SJSA1 (cell line): ENCODE data around the gene TRA2B. TPM values are rescaled to one million over a fixed set of nuclear protein-coding genes. Genes with fewer than 3 reads are reported as not detected.
"Not testable (repeated sequence)": the region's sequence is repeated elsewhere in the genome, so short reads cannot be mapped to it uniquely, and the experiment has no call there.

Source experiments
- DNase-seq, 2 experiments: peaks; one replicate each; pipeline ENCODE4 v3.0.0-alpha.2; 2015 to 2020; ENCODE audit warnings: low spot score in 2 of 2, low read depth in 1 of 2
- H3K27ac ChIP-seq: fragments of 250-450 bp; sonication (Bioruptor Pico); 2 replicates; pipeline ENCODE4 v1.5.1; 2020; ENCODE audit warnings: mild to moderate bottlenecking, moderate library complexity
- H3K27me3 ChIP-seq: fragments of 250-450 bp; sonication (Bioruptor Pico); replicated peaks from 2 replicates; pipeline ENCODE4 v1.5.1; 2020; ENCODE audit warnings: mild to moderate bottlenecking, moderate library complexity
- H3K36me3 ChIP-seq: fragments of 250-450 bp; sonication (Bioruptor Pico); 2 replicates; pipeline ENCODE4 v1.5.1; 2020; ENCODE audit warnings: mild to moderate bottlenecking
- H3K4me1 ChIP-seq: fragments of 250-450 bp; sonication (Bioruptor Pico); replicated peaks from 2 replicates; pipeline ENCODE4 v1.6.1; 2021; ENCODE audit warnings: mild to moderate bottlenecking
- H3K4me3 ChIP-seq: fragments of 250-450 bp; sonication (Bioruptor Pico); 2 replicates; pipeline ENCODE4 v1.5.1; 2020; ENCODE audit warnings: mild to moderate bottlenecking
- H3K9me3 ChIP-seq: fragments of 250-450 bp; sonication (Bioruptor Pico); replicated peaks from 2 replicates; pipeline ENCODE4 v1.5.1; 2020; ENCODE audit warnings: mild to moderate bottlenecking
- total RNA-seq: library from RNA; depleted of rRNA; stranded (reverse); fragments of >200 nt; shearing (Covaris generic); gene quantifications from 2 replicates; pipeline ENCODE4 v1.2.3, GENCODE V29; 2014

TRA2B gene
- total RNA-seq, 1 experiment from 2014 or later: 210 TPM

DNA sequence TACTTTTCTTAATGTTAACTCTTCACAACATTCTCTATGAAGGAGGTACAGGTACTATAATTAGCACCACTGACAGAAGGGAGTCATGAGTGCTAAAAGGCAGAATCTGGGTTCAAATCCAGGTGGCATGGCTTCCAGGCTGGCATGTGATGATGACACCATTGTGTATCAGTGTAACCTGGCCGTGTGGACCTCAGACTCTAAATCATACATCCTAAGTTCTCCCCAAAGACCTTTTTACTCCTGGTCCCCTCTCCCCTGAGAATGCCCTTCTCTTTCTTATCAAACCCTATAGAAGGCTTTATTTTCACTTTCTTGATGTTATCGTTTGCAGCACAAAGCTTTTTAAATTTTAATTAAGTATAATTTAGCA, 26.8 kb downstream of the TRA2B start:
- H3K27me3 ChIP-seq, H3K9me3 ChIP-seq, DNase-seq, H3K4me3 ChIP-seq, H3K4me1 ChIP-seq, H3K27ac ChIP-seq: not testable (repeated sequence)
- H3K36me3 ChIP-seq: peaks cover 32% of the 10 kb centered on the region

DNA sequence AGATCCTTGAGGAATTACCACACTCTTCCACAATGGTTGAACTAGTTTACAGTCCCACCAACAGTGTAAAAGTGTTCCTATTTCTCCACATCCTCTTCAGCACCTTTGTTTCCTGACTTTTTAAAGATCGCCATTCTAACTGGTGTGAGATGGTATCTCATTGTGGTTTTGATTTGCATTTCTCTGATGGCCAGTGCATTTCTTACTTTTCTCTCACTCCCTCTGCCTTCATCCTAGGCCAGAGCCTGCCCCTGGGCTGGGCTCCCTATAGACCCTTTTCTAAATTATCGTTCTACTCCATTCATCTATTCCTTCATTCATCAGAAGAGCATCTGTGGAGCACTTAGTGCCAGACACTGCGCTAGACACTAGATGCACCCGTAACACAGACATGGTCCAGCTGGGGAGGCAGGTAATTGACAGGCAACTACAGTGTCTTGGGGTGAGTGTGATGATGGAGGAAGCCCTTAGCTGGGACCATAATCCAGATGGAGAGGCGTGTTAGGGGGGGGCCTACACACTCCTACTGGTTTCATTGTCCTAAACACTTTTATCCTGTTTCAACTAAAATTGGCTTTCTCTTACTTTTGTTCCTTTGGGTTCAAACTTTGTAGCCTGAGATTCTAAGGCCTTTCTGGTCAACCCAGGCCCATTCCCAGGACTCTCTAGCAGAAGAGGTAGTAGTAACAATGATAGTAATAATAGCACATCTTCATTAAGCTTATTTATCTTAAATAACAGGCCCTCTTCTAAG, 27.3 kb downstream of the TRA2B start:
- H3K9me3 ChIP-seq, DNase-seq, H3K4me3 ChIP-seq, H3K27me3 ChIP-seq, H3K4me1 ChIP-seq, H3K27ac ChIP-seq: not testable (repeated sequence)
- peaks cover 27% of the 10 kb centered on the region for H3K36me3 ChIP-seq

DNA sequence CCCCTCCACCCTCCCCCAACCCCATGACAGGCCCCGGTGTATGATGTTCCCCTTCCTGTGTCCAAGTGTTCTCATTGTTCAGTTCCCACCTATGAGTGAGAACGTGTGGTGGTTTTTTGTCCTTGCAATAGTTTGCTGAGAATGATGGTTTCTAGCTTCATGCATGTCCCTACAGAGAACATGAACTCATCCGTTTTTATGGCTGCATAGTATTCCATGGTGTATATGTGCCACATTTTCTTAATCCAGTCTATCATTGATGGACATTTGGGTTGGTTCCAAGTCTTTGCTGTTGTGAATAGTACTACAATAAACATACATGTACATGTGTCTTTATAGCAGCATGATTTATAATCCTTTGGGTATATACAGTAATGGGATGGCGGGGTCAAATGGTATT, 27.9 kb downstream of the TRA2B start:
- peaks cover 21% of the 10 kb centered on the region for H3K36me3 ChIP-seq
- not testable (repeated sequence) for DNase-seq

DNA sequence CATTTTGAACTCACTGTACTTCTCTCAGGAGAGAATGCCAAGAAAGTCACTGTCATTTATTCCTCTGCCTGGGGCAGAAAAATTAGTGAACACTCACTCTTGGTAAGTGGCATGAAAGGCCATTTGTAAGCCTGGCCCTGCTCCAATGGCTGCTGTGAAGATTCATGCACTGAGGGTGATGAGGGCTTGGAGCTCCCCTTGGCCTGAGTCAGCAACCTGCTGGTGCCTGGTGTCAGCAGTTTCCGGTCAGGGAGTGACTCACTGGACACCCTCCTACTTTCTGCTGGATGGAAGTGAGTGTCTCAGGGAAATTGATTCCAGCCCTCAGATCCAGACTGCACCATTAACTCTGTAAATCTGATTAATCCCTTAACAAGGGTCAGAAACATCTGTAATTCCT, 37.6 kb downstream of the TRA2B start:
- no peaks in the 10 kb centered on the region for H3K9me3 ChIP-seq
- no peak overlapping the region for H3K4me3 ChIP-seq
- H3K36me3 ChIP-seq: no peaks in the 10 kb centered on the region
- peak; percentile 49 to 82 for DNase-seq
- no peak overlapping the region for H3K27ac ChIP-seq
- peaks cover 4% of the 10 kb centered on the region for H3K4me1 ChIP-seq
- H3K27me3 ChIP-seq: no peaks in the 10 kb centered on the region

More for the DNA sequence above, 27.9 kb downstream of the TRA2B start:
- not testable (repeated sequence) for H3K4me1 ChIP-seq, H3K27ac ChIP-seq, H3K9me3 ChIP-seq, H3K4me3 ChIP-seq, H3K27me3 ChIP-seq

DNA sequence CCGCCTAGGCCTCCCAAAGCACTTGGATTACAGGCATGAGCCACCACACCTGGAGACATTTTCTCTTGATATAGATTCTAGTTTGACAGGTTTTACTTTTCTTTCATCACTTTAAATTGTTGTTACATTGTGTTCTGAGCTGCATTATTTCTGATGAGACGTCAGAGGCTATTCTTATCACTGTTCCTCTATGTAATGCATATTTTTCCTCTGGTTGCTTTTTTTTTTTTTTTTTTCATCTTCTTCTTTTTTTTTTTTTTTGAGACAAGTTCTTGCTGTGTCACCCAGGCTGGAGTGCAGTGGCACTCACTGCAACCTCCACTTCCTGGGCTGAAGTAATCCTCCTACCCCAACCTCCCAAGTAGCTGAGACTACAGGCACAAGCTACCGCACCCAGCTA, 41.2 kb downstream of the TRA2B start:
- DNase-seq: no peak
- H3K4me3 ChIP-seq: no peak overlapping the region
- H3K27ac ChIP-seq: no peak overlapping the region
- no peaks in the 10 kb centered on the region for H3K9me3 ChIP-seq
- no peaks in the 10 kb centered on the region for H3K36me3 ChIP-seq
- H3K27me3 ChIP-seq: no peaks in the 10 kb centered on the region
- H3K4me1 ChIP-seq: peaks cover 4% of the 10 kb centered on the region

DNA sequence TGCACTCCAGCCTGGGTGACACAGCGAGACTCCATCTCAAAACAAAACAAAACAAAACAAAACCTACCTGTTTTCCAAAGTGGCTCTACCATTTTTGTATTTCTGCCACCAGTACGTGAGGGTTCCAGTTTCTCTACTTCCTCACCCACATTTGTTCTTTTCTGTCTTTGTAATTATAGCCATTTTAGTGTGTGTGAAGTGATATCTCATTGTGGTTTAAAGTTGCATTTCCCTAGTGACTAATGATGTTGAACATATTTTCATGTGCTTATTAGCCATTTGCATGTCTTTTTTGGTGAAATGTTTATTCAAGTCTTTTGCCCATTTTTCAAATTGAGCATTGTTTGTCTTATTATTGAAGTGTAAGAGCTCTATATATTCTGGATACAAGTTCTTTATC, 50.7 kb downstream of the TRA2B start:
- Histone ChIP-seq H3K4me1 (no peaks in the 10 kb centered on the region), H3K27me3 (no peaks in the 10 kb centered on the region; the same call in 1 of the 2 replicates), H3K9me3 (no peaks in the 10 kb centered on the region), H3K27ac (no peak overlapping the region), H3K36me3 (no peaks in the 10 kb centered on the region), H3K4me3 (no peak overlapping the region)
- DNase-seq: no peak

DNA sequence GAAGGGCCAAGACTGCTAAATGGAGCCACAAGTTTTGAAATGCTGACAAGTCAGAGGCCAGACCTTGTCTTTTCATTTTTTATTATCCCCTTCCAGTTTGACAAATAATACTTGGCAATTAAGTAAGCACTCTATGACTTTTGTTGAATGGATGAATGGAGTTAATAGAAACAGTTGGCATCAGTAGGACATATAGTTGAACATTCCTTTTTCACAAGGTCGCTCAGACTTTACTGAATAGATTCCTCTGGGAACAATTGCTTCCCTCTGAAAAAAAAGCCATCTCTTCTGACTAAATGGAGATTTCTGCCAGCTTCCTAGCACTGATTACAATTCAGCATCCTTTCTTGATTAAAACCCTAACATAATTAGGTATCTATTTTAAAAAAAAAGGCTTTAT, 53.2 kb downstream of the TRA2B start:
- Histone ChIP-seq H3K27me3 (no peaks in the 10 kb centered on the region; the same call in 1 of the 2 replicates), H3K4me3 (no peak overlapping the region), H3K36me3 (no peaks in the 10 kb centered on the region), H3K4me1 (no peaks in the 10 kb centered on the region), H3K27ac (no peak overlapping the region), H3K9me3 (no peaks in the 10 kb centered on the region)
- DNase-seq: no peak

DNA sequence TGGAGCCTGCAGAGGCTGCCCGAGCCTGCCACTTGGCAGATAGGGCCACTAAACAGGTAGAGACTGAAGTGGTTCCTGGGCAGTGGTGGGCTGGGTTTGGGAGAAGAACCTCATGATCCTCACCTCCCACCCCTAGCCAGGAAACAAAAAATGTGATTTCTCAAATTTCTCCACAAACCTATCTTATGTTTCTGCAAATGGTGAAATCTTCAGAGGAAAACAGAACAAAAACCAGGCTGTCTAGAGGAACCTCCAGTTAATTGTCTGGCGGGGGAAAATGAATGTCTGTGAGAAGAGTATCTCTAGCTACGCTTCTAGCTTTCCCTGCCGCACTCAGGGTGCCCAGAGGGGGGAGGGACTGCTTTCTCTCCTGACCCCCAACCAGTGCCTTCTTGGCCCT, 55.9 kb downstream of the TRA2B start:
- H3K9me3 ChIP-seq: no peaks in the 10 kb centered on the region
- H3K36me3 ChIP-seq: no peaks in the 10 kb centered on the region
- H3K27ac ChIP-seq: no peak overlapping the region
- no peak overlapping the region for H3K4me3 ChIP-seq
- H3K4me1 ChIP-seq: no peaks in the 10 kb centered on the region
- DNase-seq: no peak
- no peaks in the 10 kb centered on the region for H3K27me3 ChIP-seq

DNA sequence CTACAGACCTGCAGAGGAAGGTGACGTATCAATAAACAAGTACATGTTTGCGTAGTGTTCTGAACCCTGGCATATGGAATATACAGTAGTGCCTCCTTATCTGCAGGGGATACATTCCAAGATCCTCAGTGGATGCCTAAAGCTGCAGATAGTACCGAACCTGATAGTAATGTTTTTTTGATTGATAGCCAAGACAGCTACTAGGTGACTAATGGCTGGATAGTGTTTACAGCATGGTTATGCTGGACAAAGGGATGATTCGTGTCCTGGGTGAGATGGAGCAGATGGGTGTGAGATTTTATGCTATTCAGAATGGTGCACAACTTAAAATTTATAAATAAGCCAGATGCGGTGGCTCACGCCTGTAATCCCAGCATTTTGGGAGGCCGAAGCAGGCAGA, 57.2 kb downstream of the TRA2B start:
- no peaks in the 10 kb centered on the region for H3K36me3 ChIP-seq
- no peaks in the 10 kb centered on the region for H3K9me3 ChIP-seq
- H3K4me1 ChIP-seq: no peaks in the 10 kb centered on the region
- H3K27me3 ChIP-seq: peaks cover 3% of the 10 kb centered on the region; the same call in 1 of the 2 replicates
- no peak for DNase-seq
- no peak overlapping the region for H3K27ac ChIP-seq
- no peak overlapping the region for H3K4me3 ChIP-seq

DNA sequence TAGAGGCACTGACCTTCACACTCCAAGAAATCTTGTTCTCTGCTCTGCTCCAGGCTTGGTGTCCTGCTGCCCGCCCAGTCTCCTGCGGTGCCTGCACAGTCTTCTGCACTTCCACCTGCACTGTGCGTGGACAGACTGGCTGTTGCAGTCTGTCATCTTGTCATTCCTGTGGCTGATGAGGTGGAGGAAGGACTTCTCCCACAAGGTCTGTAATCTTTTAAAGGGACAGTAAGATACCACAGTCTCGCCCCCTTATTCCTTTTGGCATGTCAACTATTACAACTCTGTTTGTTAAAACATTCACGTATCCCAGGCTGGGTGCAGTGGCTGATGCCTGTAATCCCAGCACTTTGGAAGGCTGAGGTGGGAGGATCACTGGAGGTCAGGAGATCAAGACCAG, 58.9 kb downstream of the TRA2B start:
- no peak for DNase-seq
- no peaks in the 10 kb centered on the region for H3K9me3 ChIP-seq
- H3K4me3 ChIP-seq: no peak overlapping the region

DNA sequence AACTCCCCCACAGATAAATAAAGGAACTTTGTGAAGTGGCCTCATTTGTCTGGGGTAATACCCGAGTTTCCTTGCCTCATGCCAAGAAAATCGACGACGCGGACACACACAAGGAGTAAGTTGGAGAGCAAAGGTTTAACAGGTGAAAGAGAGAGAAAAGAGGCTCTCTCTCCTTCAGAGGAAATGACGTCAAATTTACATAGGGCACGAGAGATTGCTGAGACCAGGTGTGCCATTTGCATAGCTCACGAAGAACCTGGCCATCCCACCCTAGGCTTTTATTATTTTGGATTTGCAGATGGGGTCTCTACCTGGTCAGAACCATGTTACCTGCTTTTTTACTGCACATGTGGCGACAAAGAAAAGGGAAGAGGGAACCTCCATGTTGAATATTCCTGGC, 63.7 kb downstream of the TRA2B start:
- Histone ChIP-seq H3K27ac (no peak overlapping the region), H3K27me3 (peaks cover 3% of the 10 kb centered on the region; the same call in 1 of the 2 replicates), H3K4me1 (no peaks in the 10 kb centered on the region), H3K4me3 (no peak overlapping the region), H3K9me3 (no peaks in the 10 kb centered on the region), H3K36me3 (no peaks in the 10 kb centered on the region)
- DNase-seq: no peak

More for the DNA sequence above, 58.9 kb downstream of the TRA2B start:
- Histone ChIP-seq H3K36me3 (no peaks in the 10 kb centered on the region), H3K4me1 (no peaks in the 10 kb centered on the region), H3K27ac (no peak overlapping the region), H3K27me3 (peaks cover 3% of the 10 kb centered on the region; the same call in 1 of the 2 replicates)

DNA sequence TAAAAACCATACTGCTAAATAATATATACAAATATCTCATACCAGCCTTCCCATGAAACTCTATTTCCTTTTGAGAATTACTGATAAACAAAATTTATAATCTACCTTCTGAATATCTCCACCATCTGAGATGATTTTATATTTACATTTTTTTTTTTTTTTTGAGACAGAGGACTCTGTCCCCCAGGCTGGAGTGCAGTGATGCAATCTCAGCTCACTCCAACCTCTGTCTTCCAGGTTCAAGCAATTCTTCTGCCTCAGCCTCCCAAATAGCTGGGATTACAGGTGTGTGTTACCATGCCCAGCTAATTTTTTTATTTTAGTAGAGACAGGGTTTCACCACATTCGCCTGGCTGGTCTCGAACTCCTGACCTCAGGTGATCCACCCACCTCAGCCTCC, 70.2 kb downstream of the TRA2B start:
- Histone ChIP-seq H3K4me1 (no peaks in the 10 kb centered on the region), H3K4me3 (no peak overlapping the region), H3K27ac (no peak overlapping the region), H3K9me3 (no peaks in the 10 kb centered on the region), H3K27me3 (no peaks in the 10 kb centered on the region; the same call in 1 of the 2 replicates), H3K36me3 (no peaks in the 10 kb centered on the region)
- DNase-seq: no peak

DNA sequence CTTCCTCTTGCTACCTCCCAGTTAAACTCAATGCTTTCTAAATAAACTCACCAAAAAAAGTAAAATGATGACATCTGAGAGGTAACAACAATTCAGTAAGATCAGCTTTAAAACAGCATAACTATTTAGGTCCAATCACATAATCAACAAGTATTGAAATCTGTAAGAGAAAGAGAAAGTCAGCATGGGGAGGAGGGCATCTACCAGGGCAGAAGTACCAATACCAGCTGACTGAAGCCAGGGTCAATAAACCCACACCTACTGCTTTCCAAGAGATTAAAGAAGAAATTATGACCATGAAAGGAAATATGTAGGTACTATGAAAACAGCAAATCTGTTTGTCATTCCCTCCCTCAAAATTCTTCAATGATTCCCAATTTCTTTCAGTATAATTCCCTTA, 70.8 kb downstream of the TRA2B start:
- no peak for DNase-seq
- Histone ChIP-seq H3K36me3 (no peaks in the 10 kb centered on the region), H3K27ac (no peak overlapping the region), H3K27me3 (no peaks in the 10 kb centered on the region; the same call in 1 of the 2 replicates), H3K9me3 (no peaks in the 10 kb centered on the region), H3K4me3 (no peak overlapping the region), H3K4me1 (no peaks in the 10 kb centered on the region)

DNA sequence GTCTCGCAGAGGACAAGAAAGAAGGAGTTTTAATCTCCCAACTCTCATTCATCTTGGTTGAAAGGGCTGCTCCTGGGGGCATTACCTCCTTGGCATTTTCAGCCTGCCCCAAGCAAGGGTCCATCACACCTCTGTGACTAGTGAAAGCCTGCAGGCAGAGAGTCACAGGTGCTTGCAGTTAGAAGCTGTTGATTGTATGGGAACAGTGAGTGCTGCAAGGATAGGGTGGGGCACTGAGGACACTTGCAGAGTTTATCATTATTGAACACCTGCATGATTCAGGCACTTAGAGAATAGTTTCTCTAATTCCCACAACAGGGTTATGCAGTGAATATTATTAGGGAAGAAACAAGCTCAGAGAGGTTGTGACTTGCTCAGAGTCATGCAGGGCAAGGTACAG, 71.3 kb downstream of the TRA2B start:
- no peak for DNase-seq

More for the DNA sequence above, 71.3 kb downstream of the TRA2B start:
- H3K4me1 ChIP-seq: no peaks in the 10 kb centered on the region
- H3K27ac ChIP-seq: no peak overlapping the region
- no peak overlapping the region for H3K4me3 ChIP-seq
- H3K36me3 ChIP-seq: no peaks in the 10 kb centered on the region
- no peaks in the 10 kb centered on the region for H3K9me3 ChIP-seq
- H3K27me3 ChIP-seq: no peaks in the 10 kb centered on the region; the same call in 1 of the 2 replicates
